OCI-M1 (cell line): ENCODE data around the gene PLRG1.

Experiments used
- DNase-seq: peaks from one replicate; lab custom pipeline; 2025; lab: John Stamatoyannopoulos, UW

PLRG1 gene

GRCh38 chr4:154573190-154573870 lies 23.1 kb upstream of the PLRG1 start:
- DNase-seq = no peak

DNA sequence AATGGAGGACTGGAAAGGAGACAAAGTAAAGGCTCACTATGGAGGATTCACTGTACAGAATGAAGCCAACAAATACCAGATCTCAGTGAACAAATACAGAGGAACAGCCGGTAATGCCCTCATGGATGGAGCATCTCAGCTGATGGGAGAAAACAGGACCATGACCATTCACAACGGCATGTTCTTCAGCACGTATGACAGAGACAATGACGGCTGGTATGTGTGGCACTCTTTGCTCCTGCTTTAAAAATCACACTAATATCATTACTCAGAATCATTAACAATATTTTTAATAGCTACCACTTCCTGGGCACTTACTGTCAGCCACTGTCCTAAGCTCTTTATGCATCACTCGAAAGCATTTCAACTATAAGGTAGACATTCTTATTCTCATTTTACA lies 19.4 kb upstream of the PLRG1 start:
- DNase-seq = no peak

DNA sequence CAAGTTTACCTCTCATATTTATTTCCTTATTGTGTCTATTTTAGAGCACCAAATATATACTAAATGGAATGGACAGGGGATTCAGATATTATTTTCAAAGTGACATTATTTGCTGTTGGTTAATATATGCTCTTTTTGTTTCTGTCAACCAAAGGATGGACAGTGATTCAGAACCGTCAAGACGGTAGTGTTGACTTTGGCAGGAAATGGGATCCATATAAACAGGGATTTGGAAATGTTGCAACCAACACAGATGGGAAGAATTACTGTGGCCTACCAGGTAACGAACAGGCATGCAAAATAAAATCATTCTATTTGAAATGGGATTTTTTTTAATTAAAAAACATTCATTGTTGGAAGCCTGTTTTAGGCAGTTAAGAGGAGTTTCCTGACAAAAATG lies 18.8 kb upstream of the PLRG1 start:
- no peak for DNase-seq

DNA sequence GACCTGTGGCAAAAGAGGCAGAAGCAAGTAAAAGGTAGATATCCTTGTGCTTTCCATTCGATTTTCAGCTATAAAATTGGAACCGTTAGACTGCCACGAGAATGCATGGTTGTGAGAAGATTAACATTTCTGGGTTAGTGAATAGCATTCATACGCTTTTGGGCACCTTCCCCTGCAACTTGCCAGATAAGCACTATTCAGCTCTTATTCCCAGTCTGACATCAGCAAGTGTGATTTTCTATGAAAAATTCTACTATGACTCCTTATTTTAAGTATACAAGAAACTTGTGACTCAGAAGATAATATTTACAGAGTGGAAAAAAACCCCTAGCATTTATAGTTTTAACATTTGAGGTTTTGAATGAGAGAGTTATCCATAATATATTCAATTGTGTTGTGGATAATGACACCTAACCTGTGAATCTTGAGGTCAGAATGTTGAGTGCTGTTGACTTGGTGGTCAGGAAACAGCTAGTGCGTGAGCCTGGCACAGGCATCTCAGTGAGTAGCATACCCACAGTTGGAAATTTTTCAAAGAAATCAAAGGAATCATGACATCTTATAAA lies 16.5 kb upstream of the PLRG1 start:
- peak; percentile 29 for DNase-seq

DNA sequence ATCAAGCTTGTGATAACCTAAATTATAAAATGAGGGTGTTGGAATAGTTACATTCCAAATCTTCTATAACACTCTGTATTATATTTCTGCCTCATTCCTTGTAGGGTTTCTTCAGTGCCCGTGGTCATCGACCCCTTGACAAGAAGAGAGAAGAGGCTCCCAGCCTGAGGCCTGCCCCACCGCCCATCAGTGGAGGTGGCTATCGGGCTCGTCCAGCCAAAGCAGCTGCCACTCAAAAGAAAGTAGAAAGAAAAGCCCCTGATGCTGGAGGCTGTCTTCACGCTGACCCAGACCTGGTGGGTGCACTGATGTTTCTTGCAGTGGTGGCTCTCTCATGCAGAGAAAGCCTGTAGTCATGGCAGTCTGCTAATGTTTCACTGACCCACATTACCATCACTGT lies 15.5 kb upstream of the PLRG1 start:
- no peak for DNase-seq

- no peak for DNase-seq
Observed at GRCh38 chr4:154564311-154564710, 14.1 kb upstream of the PLRG1 start.

GRCh38 chr4:154562697-154563254 lies 12.6 kb upstream of the PLRG1 start, which contains the start of gene FGB:
TSS of gene FGB (plus strand) at chr4:154563011. CDS start at chr4:154563019, 8 bp downstream.
- no peak for DNase-seq

DNA sequence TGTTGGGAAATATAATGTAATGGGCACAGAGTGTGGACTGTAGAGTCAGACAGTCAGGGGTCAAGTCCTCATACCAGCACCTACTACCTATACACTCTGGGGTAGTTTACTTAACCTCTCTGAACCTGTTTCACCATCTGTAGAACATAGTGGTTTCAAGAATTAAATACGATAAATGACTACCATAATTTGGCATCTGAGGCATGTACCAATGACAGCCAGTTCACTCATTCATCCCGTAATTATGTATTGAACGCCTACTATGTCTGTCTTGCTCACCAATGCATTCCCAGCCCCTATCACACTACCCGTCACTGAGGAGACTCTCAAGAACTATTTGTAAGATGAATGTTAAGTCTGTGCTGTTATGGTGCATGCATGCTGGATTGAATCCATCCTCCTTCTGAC lies 10.6 kb upstream of the PLRG1 start:
- DNase-seq = no peak

GRCh38 chr4:154560419-154560801 lies 10.2 kb upstream of the PLRG1 start:
- peak; percentile 83 for DNase-seq

DNA sequence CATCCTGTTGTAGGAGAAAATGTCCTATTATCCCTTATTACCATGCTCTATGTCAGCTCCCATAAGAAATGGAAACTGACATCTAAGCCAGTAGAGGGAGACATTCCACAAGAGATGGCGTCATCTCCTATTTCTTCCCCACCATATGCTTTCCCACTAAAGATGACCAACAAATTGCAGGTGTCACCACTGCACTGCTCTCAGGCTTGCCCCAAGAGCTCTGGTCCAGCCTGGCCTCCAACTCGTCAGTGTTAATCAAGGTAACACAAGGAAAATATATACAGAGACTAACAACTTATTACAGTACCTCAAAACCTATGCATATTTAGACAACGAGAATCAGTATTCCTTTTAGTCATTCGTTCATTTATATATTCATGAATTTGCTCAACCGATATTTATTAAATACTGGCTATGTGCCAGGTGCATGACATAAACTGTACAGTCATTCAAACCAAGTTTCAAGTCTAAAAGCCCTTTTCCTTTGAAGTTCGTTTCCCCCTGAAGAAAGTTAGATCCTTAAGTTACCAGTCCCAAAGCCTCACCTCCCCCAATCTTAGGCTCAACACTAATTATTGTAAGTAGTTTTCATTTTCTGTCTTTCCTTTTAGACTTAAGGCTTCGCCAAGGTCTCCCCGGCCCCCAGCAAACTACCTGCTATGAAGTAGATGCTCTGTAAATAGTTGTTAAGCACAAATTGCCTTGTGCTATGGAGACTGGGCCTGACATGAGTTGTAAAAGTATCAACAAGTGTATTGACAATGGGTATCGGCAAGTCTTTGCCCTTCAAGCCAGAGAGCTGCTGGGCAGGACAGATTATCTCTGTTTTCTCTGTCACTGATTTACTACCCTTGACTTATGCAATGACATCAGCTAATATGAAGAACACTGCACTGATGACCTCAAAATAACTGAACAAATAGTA lies 9.6 kb upstream of the PLRG1 start:
- DNase-seq = peak; percentile 89

DNA sequence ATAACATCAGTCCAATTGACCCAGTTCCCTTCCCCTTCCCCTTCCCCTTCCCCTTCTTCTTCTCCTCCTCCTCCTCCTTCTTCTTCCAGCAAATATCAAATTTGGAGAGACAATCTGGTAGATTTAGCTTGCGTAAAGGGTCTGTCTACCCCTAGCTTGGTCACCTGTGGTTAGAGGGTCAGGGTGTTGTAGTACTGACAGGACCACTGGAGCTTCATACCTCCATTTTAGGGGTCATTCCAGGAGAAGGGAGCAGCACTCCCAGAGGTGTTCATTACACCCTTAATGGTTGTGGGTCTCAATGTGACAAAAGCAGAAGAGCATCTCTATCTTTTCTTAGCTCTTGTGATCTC lies 8.9 kb upstream of the PLRG1 start:
- DNase-seq = no peak

DNA sequence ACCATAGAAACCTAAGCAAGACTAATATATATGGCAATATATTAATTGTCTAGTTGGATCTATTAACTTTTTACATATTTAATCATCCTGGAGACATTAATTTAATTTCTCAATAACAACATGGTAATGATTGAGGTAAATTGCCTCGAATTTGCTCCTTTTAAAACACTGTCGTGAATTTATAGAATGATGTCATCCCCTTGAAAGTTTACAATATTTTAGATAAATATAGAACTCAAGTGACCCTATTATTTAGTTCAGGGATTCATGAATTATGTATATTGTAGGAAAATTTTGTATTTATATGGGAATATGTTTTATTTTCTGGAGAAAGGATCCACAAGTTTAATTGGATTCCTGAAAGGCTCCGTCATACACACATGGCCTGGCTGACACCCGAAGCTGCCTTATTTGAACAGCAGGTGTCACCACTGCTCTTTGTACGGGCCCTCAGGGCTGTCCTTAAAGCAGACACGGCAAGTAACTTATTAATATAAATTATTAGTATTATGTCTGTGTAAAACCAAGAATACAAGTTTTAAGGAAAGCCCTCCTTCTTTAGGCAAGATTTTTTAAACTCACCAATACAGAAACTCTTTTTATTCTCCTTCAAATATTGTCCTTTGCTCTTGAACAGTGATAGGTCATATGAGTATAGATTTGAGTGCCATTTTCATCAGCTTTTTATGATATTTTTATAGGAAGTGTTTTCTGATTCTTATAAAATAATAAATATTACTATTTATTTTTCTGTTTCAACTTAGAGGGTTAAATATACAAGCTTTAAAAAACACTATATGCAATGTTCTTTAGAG lies 1.9 kb upstream of the PLRG1 start:
- peak; percentile 89 for DNase-seq

DNA sequence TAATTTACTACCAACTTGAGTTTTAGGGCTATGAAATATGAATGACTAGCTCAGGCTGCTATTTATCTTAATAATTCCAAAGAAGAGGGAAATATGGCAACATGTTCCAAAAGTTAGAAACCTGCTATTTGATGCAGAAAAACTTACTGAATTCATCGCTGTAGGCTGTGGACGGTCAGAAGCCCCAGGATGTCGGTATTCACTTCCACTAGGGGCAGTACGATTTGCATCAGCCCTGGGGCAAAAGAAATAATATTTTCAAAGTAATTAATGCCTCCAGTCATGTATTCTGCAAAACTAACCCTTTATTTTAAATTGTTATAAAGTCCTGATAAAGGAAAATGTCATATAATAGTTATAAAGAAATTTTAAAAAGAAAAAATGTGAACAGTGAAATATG lies 4.5 kb downstream of the PLRG1 start:
- no peak for DNase-seq

- no peak for DNase-seq
Observed at GRCh38 chr4:154542271-154542879, 7.8 kb downstream of the PLRG1 start.

DNA sequence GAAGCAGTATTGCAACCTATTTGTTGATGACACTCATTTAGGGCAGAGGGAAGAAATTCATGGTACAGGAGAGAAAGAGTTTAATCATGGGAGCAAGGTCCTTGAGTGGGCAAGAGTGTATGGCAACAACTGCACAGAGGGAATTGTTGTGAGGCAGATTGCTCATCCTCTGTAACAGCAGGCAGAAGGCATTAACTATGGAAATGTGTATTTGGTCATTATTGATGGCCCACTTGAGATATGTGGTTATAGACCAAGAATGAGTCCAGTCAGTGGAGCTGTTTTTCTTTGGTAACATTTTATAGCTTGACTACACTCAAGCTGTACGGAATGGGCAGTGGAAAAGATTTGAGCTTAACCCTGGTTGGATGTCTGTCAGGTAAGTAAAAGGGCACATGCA lies 15.9 kb downstream of the PLRG1 start:
- DNase-seq = peak; percentile 15

GRCh38 chr4:154529728-154530519 lies 20.3 kb downstream of the PLRG1 start:
- DNase-seq = no peak

DNA sequence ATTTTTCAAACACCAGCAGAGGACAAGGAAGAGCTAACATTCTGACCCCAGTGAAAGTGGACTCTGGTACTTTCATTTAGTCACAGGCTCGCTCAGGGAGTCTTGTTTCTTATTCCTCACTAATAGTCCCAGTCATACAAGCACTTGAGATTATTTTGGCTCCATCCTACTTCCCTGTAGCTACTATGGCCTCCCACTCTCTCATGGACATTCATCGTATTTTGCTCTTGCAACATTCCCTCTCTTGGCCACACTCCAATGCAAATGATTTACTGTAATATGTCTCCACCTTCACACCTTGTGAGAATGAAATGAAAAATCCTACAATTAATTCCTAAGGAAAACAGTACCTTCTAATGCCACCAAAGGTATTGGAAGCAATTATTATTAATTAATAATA lies 21.3 kb downstream of the PLRG1 start:
- peak; percentile 22 for DNase-seq

GRCh38 chr4:154527308-154527707 lies 22.9 kb downstream of the PLRG1 start:
- no peak for DNase-seq

DNA sequence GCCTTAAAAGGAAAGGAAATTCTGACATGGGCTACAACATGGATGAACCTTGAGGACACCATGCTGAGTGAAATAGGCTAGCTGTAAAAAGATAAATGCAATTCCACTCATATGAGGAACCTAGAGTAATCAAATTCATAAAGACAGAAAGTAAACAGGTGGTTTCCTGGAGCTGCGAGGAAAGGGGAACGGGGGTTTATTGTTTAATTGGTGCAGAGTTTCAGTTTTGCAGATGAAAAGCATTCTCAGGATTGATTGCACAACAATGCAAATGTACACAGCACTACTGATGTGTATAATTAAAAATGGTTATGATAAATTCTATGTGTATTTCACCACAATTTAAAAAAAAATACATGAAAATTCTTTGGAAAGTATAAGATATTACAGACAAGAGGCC lies 24.0 kb downstream of the PLRG1 start:
- DNase-seq = no peak

- no peak for DNase-seq
Observed at GRCh38 chr4:154521607-154522006, 28.6 kb downstream of the PLRG1 start.

GRCh38 chr4:154519214-154519613 lies 31.0 kb downstream of the PLRG1 start:
- no peak for DNase-seq
